Globus pallidus (tissue), 1 donor: Measurements from ENCODE around the gene ANKRD53.
"Not testable (repeated sequence)": the region's sequence is repeated elsewhere in the genome, so short reads cannot be mapped to it uniquely, and the experiment has no call there.

Source experiments
- DNase-seq: peaks from one replicate; pipeline ENCODE4 v3.0.0-alpha.2; 2015; ENCODE audit warnings: low spot score

ANKRD53 gene

GRCh38 chr2:71019989-71020388, 41.6 kb downstream of the ANKRD53 start:
- not testable (repeated sequence) for DNase-seq

GRCh38 chr2:71021394-71021793, 43.0 kb downstream of the ANKRD53 start:
- DNase-seq = not testable (repeated sequence)

- not testable (repeated sequence) for DNase-seq
Observed at GRCh38 chr2:71023553-71024243, 45.3 kb downstream of the ANKRD53 start.
